SU-DHL-6 (cell line): Measurements from ENCODE around the gene LRRC34.

ENCODE experiments used
- H2AFZ ChIP-seq: fragments of 200-600 bp; sonication (generic); 2 replicates; pipeline ENCODE4 v1.6.1; 2014; ENCODE audit warnings: low read depth, mild to moderate bottlenecking, moderate library complexity, mixed read lengths, antibody characterized with exemption, low read length; ENCODE audit not compliant: severe bottlenecking
- H3F3A ChIP-seq: fragments of 200-600 bp; shearing (Covaris generic); 2 replicates; pipeline ENCODE4 v1.6.0; 2016; ENCODE audit warnings: antibody characterized with exemption, mild to moderate bottlenecking; ENCODE audit not compliant: insufficient read depth
- H3K27ac ChIP-seq: fragments of 200-600 bp; sonication (generic); 2 replicates; pipeline ENCODE4 v1.5.1; 2016; ENCODE audit warnings: low read depth, mild to moderate bottlenecking, low read length, moderate library complexity, mixed read lengths
- H3K27me3 ChIP-seq: fragments of 200-600 bp; sonication (generic), shearing (Covaris generic); 2 replicates; pipeline ENCODE4 v1.6.0; 2014; ENCODE audit warnings: mild to moderate bottlenecking, low read length
- H3K36me3 ChIP-seq: fragments of 200-600 bp; sonication (generic); 2 replicates; pipeline ENCODE4 v1.6.1; 2014; ENCODE audit warnings: mild to moderate bottlenecking, low read length, mixed read lengths
- H3K4me2 ChIP-seq: fragments of 300-600, 200-600 bp; shearing (Covaris generic), sonication (generic); 2 replicates; pipeline ENCODE4 v1.6.0; 2014; ENCODE audit warnings: low read length, low read depth, mild to moderate bottlenecking; ENCODE audit not compliant: poor library complexity, severe bottlenecking
- H3K4me3 ChIP-seq: fragments of 200-600 bp; sonication (generic); 2 replicates; pipeline ENCODE4 v1.5.1; 2014; ENCODE audit warnings: antibody characterized with exemption, low read length, mild to moderate bottlenecking, mixed read lengths; ENCODE audit not compliant: insufficient read depth, poor library complexity, severe bottlenecking
- H3K79me2 ChIP-seq: fragments of 200-600 bp; sonication (generic); 2 replicates; pipeline ENCODE4 v1.6.1; 2014; ENCODE audit warnings: mild to moderate bottlenecking, low read length, moderate library complexity; ENCODE audit not compliant: insufficient read depth
- H3K9ac ChIP-seq: fragments of 200-600 bp; sonication (generic); 2 replicates; pipeline ENCODE4 v1.7.0; 2014; ENCODE audit warnings: mild to moderate bottlenecking, low read length
- H3K9me2 ChIP-seq: fragments of 200-600 bp; sonication (generic); replicated peaks from 2 replicates; pipeline ENCODE4 v1.6.1; 2014; ENCODE audit warnings: low read length; ENCODE audit not compliant: insufficient read depth
- H3K9me3 ChIP-seq: fragments of 200-600 bp; sonication (generic); 2 replicates; pipeline ENCODE4 v1.6.1; 2014; ENCODE audit warnings: low read length, mixed read lengths; ENCODE audit not compliant: insufficient read depth
- H4K20me1 ChIP-seq: fragments of 200-600 bp; sonication (generic); 2 replicates; pipeline ENCODE4 v1.6.1; 2014; ENCODE audit warnings: low read depth, mild to moderate bottlenecking, antibody characterized with exemption, low read length, moderate library complexity, mixed read lengths
- EZH2phosphoT487 ChIP-seq: fragments of 200-600 bp; sonication (generic), shearing (Covaris generic); conservative IDR thresholded peaks from 2 replicates; pipeline ENCODE4 v1.6.1; 2018; ENCODE audit warnings: mild to moderate bottlenecking, antibody characterized with exemption, low read length, moderate library complexity, mixed read lengths
- TF ChIP-seq, protein P1 (sequence below): fragments of 200-600 bp; sonication (generic); IDR thresholded peaks from one replicate; pipeline ENCODE4 v1.5.1; 2017; ENCODE audit warnings: antibody characterized with exemption, mild to moderate bottlenecking, low read length, moderate library complexity; ENCODE audit not compliant: insufficient read depth, poor library complexity, severe bottlenecking

LRRC34 gene

DNA sequence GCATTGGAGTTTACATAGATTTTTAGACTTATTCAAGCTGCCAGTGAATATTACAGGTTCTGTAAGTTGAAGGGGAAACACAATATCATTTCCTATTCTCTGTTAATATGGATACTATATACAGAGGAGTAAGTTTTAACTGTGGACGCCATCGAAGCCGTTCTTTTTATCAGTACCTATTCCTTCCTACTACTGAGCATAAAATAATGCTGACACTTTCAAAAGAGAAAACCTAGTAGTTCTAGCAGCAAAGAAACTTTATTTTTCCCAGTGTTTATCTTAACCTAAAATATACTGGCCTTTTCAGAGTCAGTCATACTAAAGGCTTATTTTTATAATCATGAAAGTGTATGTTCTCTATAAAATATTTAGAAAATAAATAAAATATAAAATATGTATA, 42.8 kb upstream of the LRRC34 start:
- H3K9ac ChIP-seq = no peak overlapping the region
- TF ChIP-seq EZH2phosphoT487 = no peak
- TF ChIP-seq, protein P1, sequence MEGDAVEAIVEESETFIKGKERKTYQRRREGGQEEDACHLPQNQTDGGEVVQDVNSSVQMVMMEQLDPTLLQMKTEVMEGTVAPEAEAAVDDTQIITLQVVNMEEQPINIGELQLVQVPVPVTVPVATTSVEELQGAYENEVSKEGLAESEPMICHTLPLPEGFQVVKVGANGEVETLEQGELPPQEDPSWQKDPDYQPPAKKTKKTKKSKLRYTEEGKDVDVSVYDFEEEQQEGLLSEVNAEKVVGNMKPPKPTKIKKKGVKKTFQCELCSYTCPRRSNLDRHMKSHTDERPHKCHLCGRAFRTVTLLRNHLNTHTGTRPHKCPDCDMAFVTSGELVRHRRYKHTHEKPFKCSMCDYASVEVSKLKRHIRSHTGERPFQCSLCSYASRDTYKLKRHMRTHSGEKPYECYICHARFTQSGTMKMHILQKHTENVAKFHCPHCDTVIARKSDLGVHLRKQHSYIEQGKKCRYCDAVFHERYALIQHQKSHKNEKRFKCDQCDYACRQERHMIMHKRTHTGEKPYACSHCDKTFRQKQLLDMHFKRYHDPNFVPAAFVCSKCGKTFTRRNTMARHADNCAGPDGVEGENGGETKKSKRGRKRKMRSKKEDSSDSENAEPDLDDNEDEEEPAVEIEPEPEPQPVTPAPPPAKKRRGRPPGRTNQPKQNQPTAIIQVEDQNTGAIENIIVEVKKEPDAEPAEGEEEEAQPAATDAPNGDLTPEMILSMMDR = no peak
- H4K20me1 ChIP-seq = no peaks in the 10 kb centered on the region
- no peaks in the 10 kb centered on the region for H3K79me2 ChIP-seq
- no peaks in the 10 kb centered on the region for H3K36me3 ChIP-seq
- no peaks in the 10 kb centered on the region for H3K9me2 ChIP-seq
- H3K4me2 ChIP-seq = no peak overlapping the region
- H2AFZ ChIP-seq = no peak overlapping the region
- H3K4me3 ChIP-seq = no peak overlapping the region
- H3K27ac ChIP-seq = no peak overlapping the region
- no peaks in the 10 kb centered on the region for H3K27me3 ChIP-seq
- H3F3A ChIP-seq = no peaks in the 10 kb centered on the region
- no peaks in the 10 kb centered on the region for H3K9me3 ChIP-seq

DNA sequence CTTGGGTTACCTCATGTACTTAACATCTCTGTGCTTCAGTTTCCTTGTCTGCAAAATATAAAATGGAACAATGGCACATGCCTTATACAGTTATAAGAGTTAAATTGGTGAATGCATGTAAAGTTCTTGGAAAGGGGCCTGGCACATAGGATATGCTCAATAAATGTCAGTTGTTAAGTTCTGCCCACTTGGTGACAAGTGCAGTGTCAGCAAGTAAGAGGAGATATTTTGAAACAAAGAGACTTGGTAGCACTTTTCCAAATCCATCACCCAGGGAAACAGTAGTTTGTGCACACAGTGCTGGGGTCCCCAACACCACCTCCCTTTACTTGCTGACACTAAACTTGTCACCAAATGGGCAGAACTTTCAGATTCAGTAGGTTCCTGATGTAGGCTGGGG, 37.9 kb upstream of the LRRC34 start:
- Histone ChIP-seq H3K36me3 (no peaks in the 10 kb centered on the region), H3K27ac (no peak overlapping the region), H3K9me3 (no peaks in the 10 kb centered on the region), H3K79me2 (no peaks in the 10 kb centered on the region), H3K4me2 (no peak overlapping the region), H3K9me2 (no peaks in the 10 kb centered on the region), H3K27me3 (no peaks in the 10 kb centered on the region), H3K4me3 (no peak overlapping the region), H4K20me1 (no peaks in the 10 kb centered on the region), H2AFZ (no peak overlapping the region), H3K9ac (no peak overlapping the region), H3F3A (no peaks in the 10 kb centered on the region)
- no peak for TF ChIP-seq EZH2phosphoT487
- TF ChIP-seq, protein P1 = no peak

DNA sequence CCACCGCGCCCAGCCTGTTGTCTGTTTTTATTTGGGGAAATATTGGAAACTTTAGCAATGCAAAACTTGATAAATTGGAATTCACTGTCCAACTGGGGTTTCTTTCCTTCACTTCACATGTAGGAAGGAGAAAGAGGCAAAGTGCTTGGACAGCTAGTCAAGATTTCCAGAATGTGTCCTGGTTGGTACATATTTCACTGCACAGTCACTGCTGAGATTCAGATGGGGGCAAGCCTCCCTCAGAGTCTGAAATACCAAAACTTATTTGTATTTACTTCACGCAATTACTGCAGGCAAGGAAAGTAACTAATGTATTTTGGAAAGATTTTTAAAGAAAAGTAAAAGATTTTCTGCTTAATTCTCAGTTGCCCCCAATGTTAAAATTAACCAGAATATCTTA, 36.0 kb upstream of the LRRC34 start:
- TF ChIP-seq, protein P1 = no peak
- TF ChIP-seq EZH2phosphoT487 = no peak
- Histone ChIP-seq H3K36me3 (no peaks in the 10 kb centered on the region), H3K4me2 (no peak overlapping the region), H3K9me2 (no peaks in the 10 kb centered on the region), H3K9me3 (no peaks in the 10 kb centered on the region), H3K79me2 (no peaks in the 10 kb centered on the region), H3K27me3 (no peaks in the 10 kb centered on the region), H3K27ac (no peak overlapping the region), H2AFZ (no peak overlapping the region), H3F3A (no peaks in the 10 kb centered on the region), H3K9ac (no peak overlapping the region), H3K4me3 (no peak overlapping the region), H4K20me1 (no peaks in the 10 kb centered on the region)

DNA sequence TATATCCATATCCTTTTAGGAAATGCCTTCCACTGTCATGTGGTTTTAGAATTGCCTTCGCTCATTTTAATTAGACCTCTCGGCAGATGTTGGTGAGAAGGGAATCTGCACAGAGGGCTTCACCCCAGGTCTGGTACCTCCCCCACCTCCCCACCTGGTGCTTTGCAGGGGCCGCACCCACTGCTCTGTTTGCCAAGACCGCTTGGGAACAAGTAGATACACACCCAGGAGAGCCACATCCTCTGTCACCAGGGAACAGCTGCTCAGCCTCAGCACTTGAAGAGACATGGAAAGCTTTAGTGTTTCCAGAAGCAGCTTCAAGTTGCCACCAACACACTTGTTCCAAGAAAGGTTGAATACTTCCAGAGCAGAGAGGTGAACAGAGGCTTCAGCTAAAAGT, 35.2 kb upstream of the LRRC34 start:
- Histone ChIP-seq H3K9ac (no peak overlapping the region), H4K20me1 (no peaks in the 10 kb centered on the region), H3K36me3 (no peaks in the 10 kb centered on the region), H3K27ac (no peak overlapping the region), H3K79me2 (no peaks in the 10 kb centered on the region), H2AFZ (no peak overlapping the region), H3K4me3 (no peak overlapping the region), H3F3A (no peaks in the 10 kb centered on the region), H3K4me2 (no peak overlapping the region), H3K9me2 (no peaks in the 10 kb centered on the region), H3K9me3 (no peaks in the 10 kb centered on the region), H3K27me3 (no peaks in the 10 kb centered on the region)
- TF ChIP-seq, protein P1 = no peak
- TF ChIP-seq EZH2phosphoT487 = no peak
